ENCODE measurements around the gene THOC6.
"Not testable (repeated sequence)": the region's sequence is repeated elsewhere in the genome, so short reads cannot be mapped to it uniquely, and the experiment has no call there.

THOC6 gene

GRCh38 chr16:3068487-3068886, 44.7 kb downstream of the THOC6 start:
- no peak for ATAC-seq
- TF ChIP-seq ISL1 (CRISPR knock-in tag; IDR thresholded peaks at IDR 0.05), result no peak
- no peak for TF ChIP-seq CSDC2 (CRISPR knock-in tag; IDR thresholded peaks at IDR 0.05)
- no peak for TF ChIP-seq ZNF565 (CRISPR knock-in tag; conservative IDR thresholded peaks at IDR 0.05; ENCODE audit: low read depth)
- TF ChIP-seq ZNF70 (CRISPR knock-in tag; IDR thresholded peaks at IDR 0.05), result no peak
- TF ChIP-seq POU6F1 (CRISPR knock-in tag; IDR thresholded peaks at IDR 0.05; ENCODE audit: borderline replicate concordance, low read depth), result no peak
- no peak for TF ChIP-seq RARB (CRISPR knock-in tag; IDR thresholded peaks at IDR 0.05)
- no peak for TF ChIP-seq PATZ1 (CRISPR knock-in tag; IDR thresholded peaks at IDR 0.05; ENCODE audit: borderline replicate concordance)
- TF ChIP-seq OSR1 (CRISPR knock-in tag; IDR thresholded peaks at IDR 0.05), result no peak
- TF ChIP-seq TCF4 (CRISPR knock-in tag; IDR thresholded peaks at IDR 0.05; ENCODE audit: borderline replicate concordance), result no peak
- no peak for TF ChIP-seq TSHZ2 (CRISPR knock-in tag; IDR thresholded peaks at IDR 0.05)
- no peak for TF ChIP-seq CSRNP3 (CRISPR knock-in tag; IDR thresholded peaks at IDR 0.05)
- no peak for TF ChIP-seq ESRRG (CRISPR knock-in tag; IDR thresholded peaks at IDR 0.05)
- TF ChIP-seq SNAI2 (CRISPR knock-in tag; IDR thresholded peaks at IDR 0.05), result no peak
- no peak for TF ChIP-seq PPARA (CRISPR knock-in tag; IDR thresholded peaks at IDR 0.05; ENCODE audit: borderline replicate concordance)
- TF ChIP-seq CREB5 (CRISPR knock-in tag; IDR thresholded peaks at IDR 0.05; ENCODE audit: low read depth), result no peak
- TF ChIP-seq ZFP3 (CRISPR knock-in tag; IDR thresholded peaks at IDR 0.05), result no peak
- no peak for TF ChIP-seq ARNTL (CRISPR knock-in tag; IDR thresholded peaks at IDR 0.05; ENCODE audit: borderline replicate concordance, low read depth)
- no peak for TF ChIP-seq TOX (CRISPR knock-in tag; IDR thresholded peaks at IDR 0.05; ENCODE audit: borderline replicate concordance)
- no peak for TF ChIP-seq ZNF8 (CRISPR knock-in tag; IDR thresholded peaks at IDR 0.05)

- not testable (repeated sequence) for ATAC-seq
These were observed 45.3 kb downstream of the THOC6 start for GRCh38 chr16:3069146-3069545.

GRCh38 chr16:3070608-3071111, 46.8 kb downstream of the THOC6 start:
- no peak for TF ChIP-seq TCF4 (CRISPR knock-in tag; IDR thresholded peaks at IDR 0.05; ENCODE audit: borderline replicate concordance)
- no peak for TF ChIP-seq BACH2 (CRISPR knock-in tag; IDR thresholded peaks at IDR 0.05; ENCODE audit: borderline replicate concordance)
- TF ChIP-seq POU6F1 (CRISPR knock-in tag; IDR thresholded peaks at IDR 0.05; ENCODE audit: borderline replicate concordance, low read depth), result no peak
- no peak for TF ChIP-seq ESRRG (CRISPR knock-in tag; IDR thresholded peaks at IDR 0.05)
- TF ChIP-seq CSRNP3 (CRISPR knock-in tag; IDR thresholded peaks at IDR 0.05), result no peak
- no peak for TF ChIP-seq ZNF70 (CRISPR knock-in tag; IDR thresholded peaks at IDR 0.05)
- TF ChIP-seq GLIS3 (CRISPR knock-in tag; IDR thresholded peaks at IDR 0.05), result no peak
- TF ChIP-seq ARNTL (CRISPR knock-in tag; IDR thresholded peaks at IDR 0.05; ENCODE audit: borderline replicate concordance, low read depth), result no peak
- TF ChIP-seq SNAI2 (CRISPR knock-in tag; IDR thresholded peaks at IDR 0.05), result no peak
- TF ChIP-seq ZC3H10 (CRISPR knock-in tag; IDR thresholded peaks at IDR 0.05), result no peak
- no peak for TF ChIP-seq TSHZ2 (CRISPR knock-in tag; IDR thresholded peaks at IDR 0.05)
- no peak for TF ChIP-seq ZNF8 (CRISPR knock-in tag; IDR thresholded peaks at IDR 0.05)
- TF ChIP-seq TOX (CRISPR knock-in tag; IDR thresholded peaks at IDR 0.05; ENCODE audit: borderline replicate concordance), result no peak
- no peak for ATAC-seq
